Caco-2 (cell line): ENCODE data around the gene PARP6. TPM values are rescaled to one million over a fixed set of nuclear protein-coding genes. Genes with fewer than 3 reads are reported as not detected.

Experiments used
- BruUV-seq: library from RNA; stranded (reverse); fragments of 400-500 nt; replicated peaks from 2 replicates; lab custom pipeline; 2021; lab: Mats Ljungman, UMichigan
- CTCF ChIA-PET: fragments of 300-600 bp; sonication (Branson Sonifier 250); formaldehyde crosslinking; loops from one replicate; lab custom pipeline; 2022; ENCODE audit warnings: antibody characterized with exemption; lab: Charles Lee
- POLR2A ChIA-PET: fragments of 300-600 bp; sonication (Branson Sonifier 250); formaldehyde crosslinking; loops from one replicate; lab custom pipeline; 2022; ENCODE audit warnings: antibody characterized with exemption; lab: Charles Lee
- DNase-seq, 2 experiments: peaks; one replicate each; pipeline versions ENCODE4 v3.0.0 to v3.0.0-alpha.2; 2020 to 2022
- H3K27me3 ChIP-seq: replicated peaks from 2 replicates; pipeline ENCODE4 v1.6.0; 2011; ENCODE audit warnings: low read length; ENCODE audit not compliant: control insufficient read depth, insufficient read depth
- H3K36me3 ChIP-seq: 2 replicates; pipeline ENCODE4 v1.5.1; 2011; ENCODE audit warnings: low read length; ENCODE audit not compliant: control insufficient read depth, insufficient read depth
- H3K4me1 ChIP-seq: fragments of 250-450 bp; sonication (Bioruptor Pico); 2 replicates; pipeline ENCODE4 v1.5.1; 2020; ENCODE audit warnings: mild to moderate bottlenecking
- H3K4me3 ChIP-seq: 2 replicates; pipeline ENCODE4 v1.5.1; 2011; ENCODE audit warnings: low read depth, mild to moderate bottlenecking, control low read depth, low read length
- H3K9me3 ChIP-seq: fragments of 250-450 bp; sonication (Bioruptor Pico); 2 replicates; pipeline ENCODE4 v1.5.1; 2020; ENCODE audit warnings: mild to moderate bottlenecking, moderate library complexity
- H3K27ac Mint-ChIP-seq: one replicate; pipeline ENCODE4 v1.8.0; 2022; ENCODE audit warnings: mixed read lengths; ENCODE audit not compliant: unreplicated experiment
- H3K27me3 Mint-ChIP-seq: one replicate; pipeline ENCODE4 v1.8.0; 2022; ENCODE audit warnings: mixed read lengths; ENCODE audit not compliant: insufficient read depth, unreplicated experiment
- H3K36me3 Mint-ChIP-seq: one replicate; pipeline ENCODE4 v1.8.0; 2022; ENCODE audit warnings: mild to moderate bottlenecking, mixed read lengths; ENCODE audit not compliant: insufficient read depth, unreplicated experiment
- H3K4me1 Mint-ChIP-seq: one replicate; pipeline ENCODE4 v1.8.0; 2022; ENCODE audit warnings: low read depth, mixed read lengths; ENCODE audit not compliant: unreplicated experiment
- H3K4me3 Mint-ChIP-seq: one replicate; pipeline ENCODE4 v1.8.0; 2022; ENCODE audit warnings: mild to moderate bottlenecking, moderate library complexity, mixed read lengths; ENCODE audit not compliant: unreplicated experiment
- H3K9me3 Mint-ChIP-seq: one replicate; pipeline ENCODE4 v1.8.0; 2022; ENCODE audit warnings: mixed read lengths; ENCODE audit not compliant: unreplicated experiment
- intact Hi-C: fragments of 100-400 bp; cut with micrococcal nuclease; formaldehyde crosslinking; loops from one replicate; pipeline ENCODE4 v1.10.0; 2022; ENCODE audit not compliant: unreplicated experiment
- total RNA-seq: library from RNA; stranded (reverse); gene quantifications from 2 replicates; pipeline ENCODE4 v1.2.3, GENCODE V29; 2022
- TF ChIP-seq, protein P1 (sequence below), 2 experiments: fragments of 200-600 bp in 1 of 2; IDR thresholded peaks; 1 replicate in 1 of 2; 2 replicates in 1 of 2; pipeline versions ENCODE4 v1.5.1 to v1.8.0; 2011 to 2022; ENCODE audit warnings: antibody characterized with exemption in 1 of 2, control low read depth in 1 of 2, inconsistent platforms in 1 of 2, low read depth in 1 of 2, low read length in 1 of 2, mild to moderate bottlenecking in 1 of 2, moderate library complexity in 1 of 2; ENCODE audit not compliant: insufficient read depth in 1 of 2, severe bottlenecking in 1 of 2, unreplicated experiment in 1 of 2

Gene PARP6
- total RNA-seq, 1 experiment from 2014 or later, result 62.2 TPM

DNA sequence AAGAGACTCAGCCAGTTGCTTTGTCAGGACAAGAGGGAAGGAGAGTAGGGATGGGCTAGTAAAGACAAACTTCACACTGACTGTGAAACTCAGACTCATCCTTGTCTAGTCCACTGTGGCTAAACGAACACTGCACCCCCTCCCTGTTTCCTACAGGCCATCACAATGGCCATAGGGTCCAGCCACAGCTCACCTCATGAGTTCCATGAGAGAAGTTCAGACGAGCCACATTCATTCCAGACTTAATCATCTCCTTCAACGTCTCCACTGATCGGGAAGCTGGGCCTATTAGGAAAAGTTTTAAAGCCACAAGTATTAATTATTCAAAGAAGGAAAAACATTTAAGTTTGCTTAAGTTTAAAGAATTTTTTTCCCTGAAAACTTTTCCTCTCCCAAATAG lies 55.1 kb downstream of the PARP6 start:
- DNase-seq, result no peak
- intact Hi-C loops, result no loop called here
- no peaks in the 10 kb centered on the region for H3K9me3 Mint-ChIP-seq
- POLR2A ChIA-PET, result no interaction called here
- TF ChIP-seq, protein P1, sequence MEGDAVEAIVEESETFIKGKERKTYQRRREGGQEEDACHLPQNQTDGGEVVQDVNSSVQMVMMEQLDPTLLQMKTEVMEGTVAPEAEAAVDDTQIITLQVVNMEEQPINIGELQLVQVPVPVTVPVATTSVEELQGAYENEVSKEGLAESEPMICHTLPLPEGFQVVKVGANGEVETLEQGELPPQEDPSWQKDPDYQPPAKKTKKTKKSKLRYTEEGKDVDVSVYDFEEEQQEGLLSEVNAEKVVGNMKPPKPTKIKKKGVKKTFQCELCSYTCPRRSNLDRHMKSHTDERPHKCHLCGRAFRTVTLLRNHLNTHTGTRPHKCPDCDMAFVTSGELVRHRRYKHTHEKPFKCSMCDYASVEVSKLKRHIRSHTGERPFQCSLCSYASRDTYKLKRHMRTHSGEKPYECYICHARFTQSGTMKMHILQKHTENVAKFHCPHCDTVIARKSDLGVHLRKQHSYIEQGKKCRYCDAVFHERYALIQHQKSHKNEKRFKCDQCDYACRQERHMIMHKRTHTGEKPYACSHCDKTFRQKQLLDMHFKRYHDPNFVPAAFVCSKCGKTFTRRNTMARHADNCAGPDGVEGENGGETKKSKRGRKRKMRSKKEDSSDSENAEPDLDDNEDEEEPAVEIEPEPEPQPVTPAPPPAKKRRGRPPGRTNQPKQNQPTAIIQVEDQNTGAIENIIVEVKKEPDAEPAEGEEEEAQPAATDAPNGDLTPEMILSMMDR (IDR thresholded peaks at IDR 0.05; ENCODE audit: insufficient read depth in 1 of 2, low read depth in 1 of 2, low read length in 1 of 2, severe bottlenecking in 1 of 2, unreplicated experiment in 1 of 2), result no peak
- no peak overlapping the region for H3K27ac Mint-ChIP-seq
- H3K4me3 Mint-ChIP-seq, result no peak overlapping the region
- no peaks in the 10 kb centered on the region for H3K27me3 Mint-ChIP-seq
- CTCF ChIA-PET, result interaction anchor here (1.2 kb wide), 1 partner anchor 9 kb away, joined by 3 read pairs; no protein-coding TSS in a partner anchor
- H3K36me3 ChIP-seq, result peaks cover 3% of the 10 kb centered on the region
- H3K4me3 ChIP-seq, result no peak overlapping the region
- H3K36me3 Mint-ChIP-seq, result peaks cover 97% of the 10 kb centered on the region
- peaks cover 6% of the 10 kb centered on the region; the same call in 1 of the 2 replicates for H3K4me1 ChIP-seq
- peaks cover 3% of the 10 kb centered on the region for H3K4me1 Mint-ChIP-seq
- no peaks in the 10 kb centered on the region for H3K27me3 ChIP-seq
- no peaks in the 10 kb centered on the region for H3K9me3 ChIP-seq
- no TSS peak for BruUV-seq

DNA sequence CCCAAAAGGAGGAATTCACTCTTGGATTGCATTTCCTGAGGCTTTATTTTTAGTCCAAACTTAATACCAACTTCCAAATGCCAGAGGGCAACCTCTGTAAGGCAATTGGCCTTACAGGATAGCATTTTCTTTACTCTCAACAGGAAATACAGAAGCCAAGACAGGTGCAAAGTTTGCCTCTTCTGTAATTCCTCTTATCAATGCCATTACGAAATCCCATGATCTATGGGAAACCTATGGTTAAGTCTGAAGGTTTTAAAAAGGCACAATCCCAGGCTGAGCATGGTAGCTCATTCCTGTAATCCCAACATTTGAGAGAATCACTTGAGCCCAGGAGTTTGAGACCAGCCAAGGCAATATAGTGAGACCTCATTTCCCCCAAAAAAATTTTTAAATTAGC lies 56.3 kb downstream of the PARP6 start:
- intact Hi-C loops, result no loop called here
- Mint-ChIP-seq H3K4me1 (no peaks in the 10 kb centered on the region), H3K27me3 (no peaks in the 10 kb centered on the region), H3K4me3 (no peak overlapping the region), H3K36me3 (peaks cover 97% of the 10 kb centered on the region), H3K9me3 (no peaks in the 10 kb centered on the region), H3K27ac (no peak overlapping the region)
- ChIA-PET POLR2A (no interaction called here), CTCF (interaction anchor here (1.8 kb wide), 1 partner anchor 11 kb away, joined by 6 read pairs; no protein-coding TSS in a partner anchor)
- Histone ChIP-seq H3K36me3 (peaks cover 3% of the 10 kb centered on the region), H3K27me3 (no peaks in the 10 kb centered on the region), H3K9me3 (no peaks in the 10 kb centered on the region), H3K4me1 (peaks cover 5% of the 10 kb centered on the region; the same call in 1 of the 2 replicates), H3K4me3 (no peak overlapping the region)
- TF ChIP-seq, protein P1 (IDR thresholded peaks at IDR 0.05; ENCODE audit: insufficient read depth in 1 of 2, low read depth in 1 of 2, low read length in 1 of 2, severe bottlenecking in 1 of 2, unreplicated experiment in 1 of 2), result no peak
- BruUV-seq, result no TSS peak
- DNase-seq, result no peak

DNA sequence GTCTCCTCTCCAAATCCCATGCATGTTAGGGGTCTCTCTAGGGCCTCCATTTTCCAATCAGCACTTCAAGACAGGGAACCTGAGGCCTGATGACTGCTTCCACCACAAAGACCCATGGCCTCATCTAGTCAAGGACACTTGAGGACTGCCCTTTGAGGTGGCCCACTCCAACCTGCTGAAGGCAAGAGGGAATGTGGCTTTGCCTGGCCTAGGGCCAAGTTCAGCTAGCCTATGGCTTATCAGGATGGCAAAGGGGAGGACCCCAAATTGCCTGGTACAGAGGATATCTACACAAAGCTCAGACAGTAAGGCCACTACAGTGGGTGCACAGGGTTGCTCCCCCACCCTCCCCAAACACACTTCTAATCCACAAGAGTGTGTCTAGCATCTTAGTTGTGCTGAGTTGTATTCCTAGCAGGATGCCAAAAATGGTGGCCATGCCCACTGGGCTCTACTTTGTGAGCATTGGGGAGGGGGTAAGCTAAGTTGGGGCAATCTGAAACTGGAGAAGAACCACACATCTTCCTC lies 64.7 kb downstream of the PARP6 start:
- CTCF ChIA-PET, result no interaction called here
- BruUV-seq, result no TSS peak
- TF ChIP-seq, protein P1 (IDR thresholded peaks at IDR 0.05; ENCODE audit: insufficient read depth in 1 of 2, low read depth in 1 of 2, low read length in 1 of 2, severe bottlenecking in 1 of 2, unreplicated experiment in 1 of 2), result no peak
- DNase-seq, result no peak
- no peaks in the 10 kb centered on the region for H3K9me3 ChIP-seq
- H3K27ac Mint-ChIP-seq, result no peak overlapping the region
- intact Hi-C loops, result no loop called here
- H3K36me3 ChIP-seq, result peaks cover 20% of the 10 kb centered on the region
- no peaks in the 10 kb centered on the region for H3K27me3 ChIP-seq
- H3K36me3 Mint-ChIP-seq, result peaks cover 97% of the 10 kb centered on the region
- no peak overlapping the region for H3K4me3 Mint-ChIP-seq
- no peaks in the 10 kb centered on the region for H3K9me3 Mint-ChIP-seq
- no peaks in the 10 kb centered on the region for H3K27me3 Mint-ChIP-seq
- H3K4me3 ChIP-seq, result no peak overlapping the region
- H3K4me1 Mint-ChIP-seq, result no peaks in the 10 kb centered on the region
- H3K4me1 ChIP-seq, result no peaks in the 10 kb centered on the region
- POLR2A ChIA-PET, result no interaction called here
